Central memory CD4-positive, alpha-beta T cell (primary cell): ENCODE data around the gene SOX6.

Source experiments
- DNase-seq: peaks from one replicate; pipeline ENCODE4 v3.0.0; 2022

SOX6 gene

DNA sequence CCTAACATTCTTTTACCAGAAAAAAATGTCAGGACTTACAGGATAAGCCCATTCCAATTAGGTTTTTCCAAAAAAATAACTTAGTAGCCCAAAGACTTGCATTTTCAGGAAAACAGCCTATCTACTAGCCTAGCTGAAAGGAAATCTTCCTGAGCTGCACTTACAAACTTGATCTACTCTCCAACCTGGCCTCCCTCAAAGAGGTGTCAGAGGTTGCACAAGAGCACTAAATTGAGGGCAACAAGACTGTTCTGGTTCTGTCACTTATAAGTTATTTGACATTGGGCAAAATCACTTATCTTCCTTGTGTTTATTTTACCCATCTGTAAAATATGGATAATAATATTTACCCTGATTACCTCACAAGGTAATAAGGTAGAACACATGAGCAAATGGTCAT, 7.9 kb upstream of the SOX6 start:
- DNase-seq, result no peak

- DNase-seq, result no peak
These were observed 7.4 kb upstream of the SOX6 start for GRCh38 chr11:16363706-16364105.

DNA sequence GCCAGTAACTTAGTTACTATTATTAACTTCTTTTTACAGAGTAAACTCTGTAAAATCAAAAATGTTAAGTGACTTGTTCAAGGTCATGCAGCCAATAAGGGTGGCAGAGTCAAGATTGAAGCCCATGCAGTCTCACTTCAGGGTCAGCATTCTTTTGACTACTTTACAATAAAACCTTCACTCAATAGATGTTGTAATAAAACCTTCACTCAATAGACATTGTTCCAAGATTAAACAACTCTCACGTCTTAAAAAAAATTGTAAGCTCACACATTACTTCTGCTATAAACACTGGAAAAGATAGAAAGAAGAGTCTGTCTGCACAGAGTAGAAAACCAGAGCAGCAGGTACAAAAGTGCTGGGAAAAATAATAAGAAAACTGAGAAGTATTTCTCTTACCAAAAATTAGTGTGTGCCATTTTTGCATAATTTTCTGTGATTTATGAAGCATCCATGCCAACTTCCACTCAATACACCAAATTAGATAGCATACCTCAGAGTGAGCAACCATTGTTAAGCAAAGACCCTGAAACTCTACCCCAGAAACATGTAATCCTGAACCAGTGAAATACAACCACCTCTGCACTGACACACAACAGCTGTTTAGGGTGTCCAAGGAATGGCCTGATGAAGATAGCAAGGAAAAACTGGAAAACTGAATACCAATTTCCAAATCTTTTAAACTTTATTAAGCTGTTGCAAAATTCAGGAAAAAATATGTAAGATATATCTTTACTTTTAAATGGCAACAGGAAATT, 4.9 kb upstream of the SOX6 start:
- DNase-seq, result no peak

DNA sequence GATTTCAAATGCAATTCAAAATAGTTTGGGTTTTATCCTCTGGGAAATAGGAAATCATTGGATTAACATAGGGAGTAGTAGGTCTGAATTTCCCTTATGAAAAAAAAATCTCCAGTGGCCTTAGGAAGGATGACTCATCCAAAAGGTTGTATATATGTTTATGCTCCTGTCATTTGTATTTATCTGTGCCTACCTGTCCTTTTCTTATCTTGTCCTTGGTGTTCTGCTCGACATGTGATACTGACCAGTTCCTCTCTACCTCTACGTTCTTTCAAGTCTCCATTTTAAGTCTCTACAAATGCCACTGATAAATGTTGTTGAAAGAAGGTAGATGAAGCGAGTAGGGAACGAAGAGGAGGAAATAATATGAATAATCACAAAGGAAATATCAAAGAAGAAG, 3.0 kb upstream of the SOX6 start:
- DNase-seq, result no peak

GRCh38 chr11:16358726-16359125, 2.4 kb upstream of the SOX6 start:
- no peak for DNase-seq

DNA sequence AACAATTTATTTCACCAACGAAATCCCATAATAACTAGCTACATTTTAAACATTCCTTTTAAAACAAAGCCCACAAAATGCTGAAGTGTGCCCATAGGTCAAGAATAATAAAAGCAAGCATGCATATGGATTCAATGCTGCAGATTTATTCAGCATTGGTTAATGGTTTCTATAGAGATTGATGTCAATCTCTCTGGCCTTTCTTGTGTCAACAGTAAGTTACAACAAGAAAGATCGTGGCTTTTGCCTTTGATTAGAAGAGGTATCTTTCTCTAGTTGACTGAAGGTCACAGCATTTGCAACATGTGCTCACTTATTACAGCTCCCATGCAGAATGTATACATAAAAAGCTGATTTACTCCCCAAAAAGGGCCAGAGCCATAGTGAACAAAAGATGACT, 1.4 kb upstream of the SOX6 start:
- no peak for DNase-seq

GRCh38 chr11:16356761-16357393, 531 bp upstream of the SOX6 start:
- no peak for DNase-seq

GRCh38 chr11:16352707-16353106, 3.6 kb downstream of the SOX6 start:
- DNase-seq, result no peak

- no peak for DNase-seq
These were observed 6.2 kb downstream of the SOX6 start for GRCh38 chr11:16350125-16350524.

DNA sequence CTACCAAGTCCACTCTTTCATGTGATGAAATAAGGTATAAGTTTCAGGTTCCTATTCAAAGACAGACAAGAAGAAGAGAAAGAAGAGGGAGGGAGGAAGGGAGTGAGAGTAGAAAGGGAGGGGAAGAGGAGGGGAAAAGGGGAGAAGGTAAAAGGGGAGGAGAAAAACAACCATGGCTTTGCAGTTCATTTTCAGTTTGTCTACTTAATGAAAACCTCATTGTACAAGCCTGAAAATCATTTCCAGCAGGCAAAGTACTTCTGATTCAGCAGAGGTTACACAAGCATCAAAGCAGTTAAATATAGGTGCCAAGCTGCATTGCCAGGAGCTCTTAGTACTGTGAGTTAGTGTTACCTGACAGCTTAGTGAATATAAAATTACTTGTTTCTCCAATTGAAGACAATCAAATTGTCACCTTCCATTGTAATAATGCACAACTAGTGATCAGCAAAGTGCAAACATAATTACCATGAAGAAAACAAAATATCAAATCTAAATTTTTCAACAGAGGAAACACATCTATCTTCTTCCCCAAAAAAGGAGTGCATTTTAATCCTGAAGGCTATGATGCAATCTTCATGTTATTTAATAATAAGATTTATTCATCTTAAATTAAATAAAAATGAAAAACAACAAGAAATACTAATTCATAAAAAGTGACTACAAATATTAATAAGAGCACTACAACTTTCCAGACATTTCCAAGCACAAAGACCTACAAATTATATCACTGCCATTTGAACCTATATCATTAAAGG, 8.2 kb downstream of the SOX6 start:
- no peak for DNase-seq

DNA sequence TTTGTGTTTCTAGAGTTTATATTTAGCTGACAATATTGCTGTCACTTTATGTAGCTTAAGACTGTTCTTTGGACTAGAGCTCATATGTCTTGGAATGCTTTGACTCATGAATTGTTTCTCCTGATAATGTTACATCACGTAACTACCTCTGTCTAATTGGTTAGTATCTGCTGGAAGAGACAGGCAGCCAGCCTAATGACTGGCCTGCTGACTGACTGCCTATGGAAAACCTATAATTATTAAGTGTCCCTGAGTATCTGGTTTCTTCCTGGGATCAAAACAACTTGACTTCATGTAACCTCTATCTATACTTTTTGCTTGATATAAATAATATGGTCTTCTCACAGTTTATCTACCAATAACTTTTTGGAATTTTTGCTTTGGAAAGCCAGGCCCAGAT, 9.4 kb downstream of the SOX6 start:
- no peak for DNase-seq

DNA sequence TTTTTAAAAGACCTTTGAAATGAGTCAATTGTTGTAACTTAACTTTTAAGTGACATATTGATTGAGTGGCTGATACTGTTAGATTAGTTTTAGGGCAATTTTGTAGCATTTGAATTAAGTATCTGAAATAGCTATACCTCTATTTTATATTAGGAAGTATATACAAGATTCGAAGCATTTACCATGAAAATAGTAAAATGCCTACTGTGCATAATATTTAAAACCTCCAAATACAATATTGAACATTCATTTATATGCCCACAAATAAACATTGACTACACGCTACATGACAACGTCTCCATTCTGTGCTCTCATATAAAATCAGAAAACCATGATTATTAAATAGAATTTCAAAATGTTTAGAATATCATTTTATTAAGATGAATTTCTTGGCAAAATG, 14.5 kb downstream of the SOX6 start:
- DNase-seq, result no peak

GRCh38 chr11:16338393-16338792, 18.0 kb downstream of the SOX6 start:
- no peak for DNase-seq

GRCh38 chr11:16337421-16338213, 18.7 kb downstream of the SOX6 start:
- DNase-seq, result no peak

- DNase-seq, result no peak
These were observed 19.6 kb downstream of the SOX6 start for GRCh38 chr11:16336721-16337120.

DNA sequence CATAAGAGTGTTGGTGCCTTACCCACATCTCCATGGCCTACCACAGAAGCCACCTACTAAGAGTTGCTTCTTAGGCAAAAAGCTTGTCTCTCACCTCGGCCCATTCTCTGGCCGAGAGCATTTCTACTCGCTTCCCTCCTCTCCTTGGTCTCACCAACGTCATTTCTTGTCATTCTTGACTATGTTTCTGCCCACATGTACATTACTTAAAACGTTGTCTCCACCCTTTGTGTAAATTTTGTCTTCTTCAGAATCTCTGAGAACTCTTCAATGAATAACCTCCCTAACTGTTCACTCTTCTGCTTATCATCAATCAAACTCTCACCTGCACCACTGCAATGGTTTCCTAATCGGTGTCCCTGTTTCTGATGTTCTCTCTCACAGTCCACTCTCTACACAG, 20.1 kb downstream of the SOX6 start:
- DNase-seq, result no peak

DNA sequence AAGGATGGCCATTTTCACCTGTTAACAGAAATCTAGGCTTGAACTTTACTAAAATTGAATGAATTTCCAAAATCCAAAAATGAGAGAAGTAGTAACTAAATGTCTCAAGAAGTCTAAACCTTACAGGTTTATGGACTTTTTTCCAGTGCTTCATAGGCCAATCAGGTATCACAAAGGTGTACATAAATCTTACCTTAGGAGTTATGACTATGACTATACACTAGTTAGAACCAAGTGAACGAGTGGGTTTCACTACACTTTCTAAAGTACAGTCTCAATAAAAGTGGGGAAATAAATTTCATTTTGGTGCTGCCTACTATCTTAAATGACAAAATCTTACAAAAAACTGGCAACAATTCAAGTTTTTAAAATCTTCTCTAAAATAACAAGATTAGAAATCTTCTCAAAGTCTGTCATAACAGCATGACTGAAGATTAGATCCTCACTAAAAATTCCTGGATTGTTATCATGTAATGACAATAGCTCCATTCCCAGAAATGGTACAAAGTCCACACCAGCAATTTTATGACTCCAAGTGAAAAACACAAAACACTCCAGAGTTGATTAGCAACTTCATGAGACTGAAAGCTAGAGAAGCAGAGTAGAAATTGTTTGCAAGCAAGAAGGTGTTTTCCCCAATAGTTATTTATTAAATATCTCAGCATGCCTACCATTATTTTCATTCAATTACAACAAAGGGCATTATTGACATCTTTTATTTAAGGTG, 20.9 kb downstream of the SOX6 start:
- DNase-seq, result no peak

- DNase-seq, result no peak
These were observed 29.6 kb downstream of the SOX6 start for GRCh38 chr11:16326679-16327297.

DNA sequence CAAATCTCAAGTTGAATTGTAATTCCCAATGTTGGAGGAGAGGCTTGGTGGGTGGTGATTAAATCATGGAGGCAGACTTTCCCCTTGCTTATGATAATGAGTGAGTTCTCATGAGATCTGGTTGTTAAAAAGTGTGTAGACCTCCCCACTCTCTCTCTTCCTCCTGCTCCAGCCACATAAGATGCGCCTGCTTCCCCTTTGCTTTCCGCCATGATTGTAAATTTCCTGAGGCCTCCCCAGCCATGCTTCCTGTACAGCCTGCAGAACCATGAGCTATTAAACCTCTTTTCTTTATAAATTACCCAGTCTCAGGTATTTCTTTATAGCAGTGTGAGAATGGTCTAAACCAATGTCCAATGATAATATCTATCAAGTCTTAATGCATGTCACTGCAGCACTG, 34.2 kb downstream of the SOX6 start:
- no peak for DNase-seq

GRCh38 chr11:16321148-16321547, 35.2 kb downstream of the SOX6 start:
- DNase-seq, result no peak

- DNase-seq, result no peak
These were observed 38.0 kb downstream of the SOX6 start for GRCh38 chr11:16318320-16318719.

DNA sequence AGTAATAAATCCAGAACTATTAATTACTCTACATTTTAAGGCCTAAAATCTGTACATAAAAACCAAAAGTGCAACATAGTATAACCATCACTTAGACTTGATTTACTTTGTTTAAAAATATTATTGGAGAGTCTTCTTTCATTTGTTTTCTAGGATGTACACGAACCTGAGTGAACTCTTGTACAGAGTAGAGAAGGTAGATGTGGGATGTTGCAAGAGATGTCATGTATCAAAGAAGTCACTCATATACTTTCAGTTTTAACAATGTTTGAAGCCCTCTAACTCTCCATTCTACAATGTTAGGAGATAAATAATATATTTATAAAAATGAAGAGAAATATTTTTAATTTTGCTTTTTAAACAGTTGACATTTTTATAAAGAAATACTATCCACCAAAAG, 38.6 kb downstream of the SOX6 start:
- no peak for DNase-seq
